Lower leg skin (tissue), 4 donors: Measurements from ENCODE around the gene MYH10. TPM values are rescaled to one million over a fixed set of nuclear protein-coding genes. Genes with fewer than 3 reads are reported as not detected.

Experiments used
- DNase-seq, 2 donors: peaks; one replicate each; pipeline ENCODE4 v3.0.0-alpha.2; 2019; ENCODE audit warnings: low spot score in 2 of 2
- H3K4me3 ChIP-seq: fragments of 200-600 bp; sonication (generic); 2 replicates; pipeline ENCODE4 v1.5.1; 2017; ENCODE audit warnings: mild to moderate bottlenecking, low read depth; ENCODE audit not compliant: poor library complexity, severe bottlenecking
- POLR2A ChIP-seq, 2 donors: fragments of 450-650 bp; IDR thresholded peaks; one replicate each; pipeline ENCODE4 v1.6.1; 2016 to 2017; ENCODE audit warnings: antibody characterized with exemption in 2 of 2, mild to moderate bottlenecking in 1 of 2, moderate library complexity in 1 of 2
- WGBS, 2 donors: methylation state at CpG; one replicate each; pipeline ENCODE4 v1.1.5; 2018; 5-methylcytosine and 5-hydroxymethylcytosine counted together
- intact Hi-C: fragments of 100-400 bp; cut with DNase I; formaldehyde crosslinking; loops from one replicate; pipeline ENCODE4 v1.15.0; 2023; ENCODE audit warnings: low total_unique reads
- total RNA-seq, 4 donors: library from RNA; depleted of rRNA; stranded (reverse); fragments of >200 nt; gene quantifications; one replicate each; pipeline ENCODE4 v1.1.0, GENCODE V29; 2016
- TF ChIP-seq, protein P1 (sequence below), 3 donors: fragments of 450-650 bp; IDR thresholded peaks; one replicate each; pipeline ENCODE4 v1.5.1; 2016; ENCODE audit warnings: antibody characterized with exemption in 3 of 3, mild to moderate bottlenecking in 3 of 3, moderate library complexity in 2 of 3

MYH10 gene
- total RNA-seq, 4 donors from 2014 or later, result 6.7 to 17.2 (median 11.4) TPM

DNA sequence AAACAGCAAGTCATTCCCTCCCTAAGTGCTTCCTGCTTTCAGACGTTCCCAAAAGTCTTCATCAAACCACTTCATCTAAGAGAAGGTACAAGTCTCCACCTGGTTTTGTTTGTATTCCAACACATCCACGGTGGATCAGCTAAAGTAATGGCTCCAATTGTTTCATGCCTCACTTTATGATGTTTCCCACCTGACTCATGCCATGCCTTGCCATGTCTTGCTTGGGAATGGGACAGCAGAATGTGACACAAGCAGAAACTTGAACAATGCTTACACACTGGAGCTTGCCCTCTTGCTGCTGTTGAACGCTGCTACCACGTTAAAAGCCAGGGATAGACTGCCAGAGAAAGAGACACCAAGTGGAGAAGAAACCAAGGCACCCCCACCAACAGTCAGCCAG, 43.8 kb downstream of the MYH10 start:
- intact Hi-C loops, result no loop called here
- H3K4me3 ChIP-seq, result no peak overlapping the region
- 80 to 87% methylated on average over 4 of the region's 4 CpGs for WGBS, 2 donors
- no peak for TF ChIP-seq POLR2A (IDR thresholded peaks at IDR 0.05)
- TF ChIP-seq, protein P1, sequence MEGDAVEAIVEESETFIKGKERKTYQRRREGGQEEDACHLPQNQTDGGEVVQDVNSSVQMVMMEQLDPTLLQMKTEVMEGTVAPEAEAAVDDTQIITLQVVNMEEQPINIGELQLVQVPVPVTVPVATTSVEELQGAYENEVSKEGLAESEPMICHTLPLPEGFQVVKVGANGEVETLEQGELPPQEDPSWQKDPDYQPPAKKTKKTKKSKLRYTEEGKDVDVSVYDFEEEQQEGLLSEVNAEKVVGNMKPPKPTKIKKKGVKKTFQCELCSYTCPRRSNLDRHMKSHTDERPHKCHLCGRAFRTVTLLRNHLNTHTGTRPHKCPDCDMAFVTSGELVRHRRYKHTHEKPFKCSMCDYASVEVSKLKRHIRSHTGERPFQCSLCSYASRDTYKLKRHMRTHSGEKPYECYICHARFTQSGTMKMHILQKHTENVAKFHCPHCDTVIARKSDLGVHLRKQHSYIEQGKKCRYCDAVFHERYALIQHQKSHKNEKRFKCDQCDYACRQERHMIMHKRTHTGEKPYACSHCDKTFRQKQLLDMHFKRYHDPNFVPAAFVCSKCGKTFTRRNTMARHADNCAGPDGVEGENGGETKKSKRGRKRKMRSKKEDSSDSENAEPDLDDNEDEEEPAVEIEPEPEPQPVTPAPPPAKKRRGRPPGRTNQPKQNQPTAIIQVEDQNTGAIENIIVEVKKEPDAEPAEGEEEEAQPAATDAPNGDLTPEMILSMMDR (IDR thresholded peaks at IDR 0.05), result no peak
- DNase-seq, result no peak

DNA sequence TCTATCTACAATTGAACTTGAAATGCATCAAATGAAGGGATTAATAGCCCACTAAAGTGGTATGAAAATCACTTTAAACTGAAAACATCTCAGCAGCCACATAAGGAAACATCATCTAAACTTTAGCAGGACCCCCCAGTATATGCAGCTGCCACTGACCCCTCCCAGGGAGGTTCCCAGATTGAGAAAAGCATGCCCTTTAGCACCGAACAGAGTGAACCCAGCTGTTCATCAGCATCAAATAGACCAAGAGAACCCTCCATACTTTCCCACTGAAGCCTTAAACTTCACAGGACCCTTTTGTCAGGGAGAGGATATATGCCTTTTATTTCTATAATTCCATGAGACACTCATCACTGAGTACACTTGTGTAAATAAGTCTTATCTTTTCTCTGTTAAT, 44.6 kb downstream of the MYH10 start:
- no peak for DNase-seq
- intact Hi-C loops, result no loop called here
- WGBS, 2 donors, result 86 to 97% methylated on average over 1 of the region's 1 CpG
- no peak for TF ChIP-seq POLR2A (IDR thresholded peaks at IDR 0.05)
- H3K4me3 ChIP-seq, result no peak overlapping the region

DNA sequence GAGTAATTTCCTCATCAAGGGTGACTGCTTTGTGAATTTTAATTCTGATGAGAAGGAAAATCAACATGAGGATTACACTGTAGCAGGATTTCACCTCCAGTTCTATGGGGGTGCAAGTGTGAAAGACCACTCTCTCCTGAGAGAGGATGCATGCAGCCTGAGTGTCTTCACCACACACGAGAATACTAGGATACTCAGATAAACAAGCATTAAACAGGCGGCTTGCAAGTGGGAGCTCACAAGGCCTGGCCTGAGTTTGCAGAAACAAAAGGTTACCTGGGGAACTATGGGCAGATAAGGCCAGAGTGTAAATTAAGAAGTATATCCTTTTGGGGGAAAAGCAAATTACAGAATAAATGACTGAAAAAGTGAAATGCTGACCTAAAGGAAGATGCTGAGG, 46.6 kb downstream of the MYH10 start:
- H3K4me3 ChIP-seq, result no peak overlapping the region
- TF ChIP-seq, protein P1 (IDR thresholded peaks at IDR 0.05), result no peak
- TF ChIP-seq POLR2A (IDR thresholded peaks at IDR 0.05), result no peak
- WGBS, 2 donors, result 96 to 98% methylated on average over 2 of the region's 2 CpGs
- no peak for DNase-seq
- intact Hi-C loops, result no loop called here

GRCh38 chr17:8580952-8581658, 49.4 kb downstream of the MYH10 start:
- TF ChIP-seq POLR2A (IDR thresholded peaks at IDR 0.05), result no peak
- TF ChIP-seq, protein P1 (IDR thresholded peaks at IDR 0.05), result no peak
- intact Hi-C loops, result no loop called here
- H3K4me3 ChIP-seq, result no peak overlapping the region
- DNase-seq, result no peak
- WGBS, 2 donors, result 54 to 60% methylated on average over 5 of the region's 5 CpGs

DNA sequence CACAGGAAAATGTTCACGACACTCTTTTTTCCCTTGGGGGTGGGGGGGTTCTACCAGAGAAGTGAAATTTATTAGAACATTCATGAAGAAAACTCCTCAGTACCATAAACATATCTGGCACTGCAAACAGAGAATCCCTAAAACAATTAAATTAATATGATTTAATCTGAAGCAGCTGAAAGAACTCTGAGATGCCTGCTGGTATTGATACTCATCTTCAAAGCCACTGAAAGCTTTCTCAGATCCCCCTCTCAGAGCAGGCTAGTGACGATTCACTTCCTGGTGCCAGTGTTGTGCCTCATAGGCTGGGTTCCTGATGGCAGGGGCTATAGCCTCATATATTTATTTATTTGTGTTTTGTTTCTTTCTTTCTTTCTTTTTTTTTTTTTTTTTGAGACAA, 52.7 kb downstream of the MYH10 start:
- intact Hi-C loops, result no loop called here
- 67 to 69% methylated on average over 2 of the region's 2 CpGs for WGBS, 2 donors
- TF ChIP-seq, protein P1 (IDR thresholded peaks at IDR 0.05), result no peak
- no peak for TF ChIP-seq POLR2A (IDR thresholded peaks at IDR 0.05)
- DNase-seq, result no peak
- H3K4me3 ChIP-seq, result no peak overlapping the region

DNA sequence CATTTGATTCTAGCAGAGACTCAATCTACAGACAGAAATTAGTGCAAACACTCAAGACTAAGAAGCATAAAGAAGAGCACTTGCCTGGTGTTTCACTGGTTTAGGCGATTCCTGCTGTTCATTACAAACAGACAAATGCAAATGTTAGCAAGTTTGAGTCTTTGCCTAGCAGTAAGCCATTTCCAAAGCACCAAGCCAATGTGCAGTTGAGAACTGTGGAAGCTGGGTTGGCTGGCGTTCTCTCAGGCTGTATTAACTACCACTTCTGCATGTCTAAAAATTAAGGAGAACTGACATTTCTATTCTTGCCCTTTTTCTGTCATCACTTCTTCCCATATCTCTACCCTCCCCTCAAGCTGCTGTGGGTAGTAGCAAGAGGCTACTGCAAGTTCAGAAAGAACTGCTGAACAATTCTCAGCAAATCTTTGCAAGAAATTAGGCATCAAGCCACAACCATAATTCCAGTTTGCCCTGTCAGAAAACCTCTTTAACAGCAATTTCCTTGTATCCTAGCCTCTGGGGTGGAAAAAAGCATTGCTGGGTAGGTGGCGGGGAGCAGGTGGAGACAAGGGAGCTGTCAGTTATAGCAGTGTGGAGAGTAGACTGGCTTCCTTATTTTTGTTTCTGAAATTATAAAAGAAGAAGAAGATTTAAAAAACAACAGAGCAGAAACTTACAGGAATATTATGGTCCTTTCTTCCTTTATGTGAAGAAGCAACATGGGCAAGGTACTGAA, 53.8 kb downstream of the MYH10 start:
- 88 to 90% methylated on average over 3 of the region's 3 CpGs for WGBS, 2 donors
- TF ChIP-seq POLR2A (IDR thresholded peaks at IDR 0.05), result no peak
- TF ChIP-seq, protein P1 (IDR thresholded peaks at IDR 0.05), result no peak
- no peak for DNase-seq
- intact Hi-C loops, result no loop called here
- no peak overlapping the region for H3K4me3 ChIP-seq
